KOPT-K1 (cell line): ENCODE data around the gene PIK3IP1.
"Not testable (repeated sequence)": the region's sequence is repeated elsewhere in the genome, so short reads cannot be mapped to it uniquely, and the experiment has no call there.

Experiments
- H3K27ac ChIP-seq: fragments of 200-600 bp; sonication (generic); 2 replicates; pipeline ENCODE4 v1.5.1; 2016; ENCODE audit warnings: antibody characterized with exemption, mild to moderate bottlenecking, low read depth, low read length; ENCODE audit not compliant: poor library complexity, severe bottlenecking
- H3K36me3 ChIP-seq: fragments of 200-600 bp; sonication (generic); 2 replicates; pipeline ENCODE4 v1.5.1; 2017; ENCODE audit warnings: antibody characterized with exemption, mild to moderate bottlenecking, low read length, moderate library complexity; ENCODE audit not compliant: insufficient read depth
- H3K9me3 ChIP-seq: fragments of 200-600 bp; sonication (generic); 2 replicates; pipeline ENCODE4 v1.5.1; 2017; ENCODE audit warnings: antibody characterized with exemption, low read length, mild to moderate bottlenecking; ENCODE audit not compliant: insufficient read depth, poor library complexity, severe bottlenecking

The PIK3IP1 gene

DNA sequence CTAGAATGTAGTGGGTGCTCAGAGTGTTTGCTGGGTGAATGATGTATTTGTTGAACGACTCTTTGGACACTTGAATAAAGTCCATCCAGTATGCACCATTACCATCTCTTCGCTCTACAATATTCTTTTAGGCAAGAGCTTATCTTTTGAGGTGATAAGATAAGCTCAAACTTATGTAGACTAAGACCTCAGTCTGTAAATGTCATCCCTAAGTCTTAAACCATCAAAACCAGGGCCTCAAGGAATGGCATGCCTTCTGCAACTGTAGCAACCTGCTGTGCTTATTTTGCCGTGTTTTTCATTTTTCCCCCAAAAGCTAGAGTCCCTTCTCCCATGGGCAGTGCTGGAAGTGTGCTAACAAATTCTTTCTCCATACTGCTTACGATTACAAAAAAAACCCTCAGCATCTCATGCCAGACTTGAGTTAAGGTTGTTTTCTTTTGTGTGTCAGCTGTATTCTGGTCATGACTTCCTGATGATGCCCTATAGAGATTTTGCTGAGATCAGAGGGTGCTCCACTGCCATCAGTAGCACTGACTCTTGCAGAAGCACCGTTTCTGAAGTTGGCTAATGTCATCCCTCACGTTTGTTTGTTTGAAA is 52.4 kb downstream of the PIK3IP1 start:
- Histone ChIP-seq H3K36me3 (peaks cover 61% of the 10 kb centered on the region; the same call in 1 of the 2 replicates), H3K9me3 (no peaks in the 10 kb centered on the region), H3K27ac (no peak overlapping the region)

DNA sequence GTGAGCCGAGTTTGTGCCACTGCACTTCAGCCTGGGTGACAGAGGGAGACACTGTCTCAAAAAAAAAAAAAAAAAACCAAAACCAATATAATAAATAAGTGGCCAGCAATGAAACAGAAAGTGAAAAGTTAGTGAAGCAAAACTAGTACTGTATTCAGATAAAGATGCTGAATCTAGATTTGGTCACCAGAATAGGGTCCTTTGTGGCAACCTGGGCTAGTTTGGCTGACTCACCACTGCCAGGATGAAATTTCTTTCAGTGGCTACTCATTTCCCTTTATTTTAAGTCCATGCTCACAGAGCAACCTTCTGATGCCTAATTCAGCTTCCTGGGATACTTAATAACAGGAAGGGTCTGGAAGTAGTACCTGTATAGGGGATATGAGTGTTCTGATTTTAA is 54.2 kb downstream of the PIK3IP1 start:
- Histone ChIP-seq H3K36me3 (peaks cover 64% of the 10 kb centered on the region), H3K9me3 (no peaks in the 10 kb centered on the region), H3K27ac (no peak overlapping the region)

- not testable (repeated sequence) for H3K9me3 ChIP-seq, H3K27ac ChIP-seq
- peaks cover 69% of the 10 kb centered on the region for H3K36me3 ChIP-seq
Observed at GRCh38 chr22:31236044-31236443, 56.2 kb downstream of the PIK3IP1 start.

DNA sequence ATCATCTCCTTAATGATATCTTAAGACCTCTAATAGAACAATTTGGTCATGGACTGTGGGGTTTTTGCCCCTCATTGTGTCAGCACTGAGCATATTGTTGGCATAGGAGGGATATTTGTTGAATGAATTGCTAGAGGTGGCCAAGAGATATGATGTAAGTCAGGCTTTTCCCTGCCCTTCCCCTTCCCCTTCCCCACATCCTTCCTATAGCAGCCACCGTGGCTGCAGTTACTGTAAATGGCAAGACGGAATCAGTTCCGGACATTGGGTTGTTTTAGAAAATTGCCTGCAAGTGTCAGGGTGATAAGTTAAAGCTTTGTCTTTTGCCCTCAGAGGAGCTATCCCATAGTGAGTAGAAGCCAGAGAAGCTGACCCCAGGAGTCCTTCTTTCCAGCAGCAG is 57.2 kb downstream of the PIK3IP1 start:
- H3K36me3 ChIP-seq: peaks cover 69% of the 10 kb centered on the region

DNA sequence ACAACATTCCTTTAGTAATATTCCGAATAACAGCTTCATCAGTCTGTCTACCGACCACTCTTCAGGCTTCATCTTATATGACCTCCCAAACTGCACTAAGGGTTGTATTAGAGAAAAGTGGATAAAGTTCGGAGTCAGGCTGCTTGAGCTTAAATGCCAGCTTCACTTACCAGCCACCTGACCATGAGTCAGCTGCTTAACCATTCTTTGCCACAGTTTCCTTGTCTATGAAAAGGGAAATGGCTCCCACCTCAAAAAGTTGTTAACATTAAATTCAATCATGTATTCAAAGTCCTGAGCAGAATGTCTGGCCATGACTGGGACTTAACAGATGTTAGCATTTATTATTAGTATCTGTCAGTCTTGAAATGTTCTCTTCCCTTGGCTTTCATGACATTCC is 59.3 kb downstream of the PIK3IP1 start:
- Histone ChIP-seq H3K36me3 (peaks cover 64% of the 10 kb centered on the region), H3K9me3 (no peaks in the 10 kb centered on the region), H3K27ac (no peak overlapping the region)

More for the DNA sequence above, 57.2 kb downstream of the PIK3IP1 start:
- no peaks in the 10 kb centered on the region for H3K9me3 ChIP-seq
- no peak overlapping the region for H3K27ac ChIP-seq
